ENCODE data around the gene LONRF2. TPM values are rescaled to one million over a fixed set of nuclear protein-coding genes. Genes with fewer than 3 reads are reported as not detected.
"Not testable (repeated sequence)": the region's sequence is repeated elsewhere in the genome, so short reads cannot be mapped to it uniquely, and the experiment has no call there.

LONRF2 gene
- not detected for polyA plus RNA-seq (2012; ENCODE audit: missing spikeins)

DNA sequence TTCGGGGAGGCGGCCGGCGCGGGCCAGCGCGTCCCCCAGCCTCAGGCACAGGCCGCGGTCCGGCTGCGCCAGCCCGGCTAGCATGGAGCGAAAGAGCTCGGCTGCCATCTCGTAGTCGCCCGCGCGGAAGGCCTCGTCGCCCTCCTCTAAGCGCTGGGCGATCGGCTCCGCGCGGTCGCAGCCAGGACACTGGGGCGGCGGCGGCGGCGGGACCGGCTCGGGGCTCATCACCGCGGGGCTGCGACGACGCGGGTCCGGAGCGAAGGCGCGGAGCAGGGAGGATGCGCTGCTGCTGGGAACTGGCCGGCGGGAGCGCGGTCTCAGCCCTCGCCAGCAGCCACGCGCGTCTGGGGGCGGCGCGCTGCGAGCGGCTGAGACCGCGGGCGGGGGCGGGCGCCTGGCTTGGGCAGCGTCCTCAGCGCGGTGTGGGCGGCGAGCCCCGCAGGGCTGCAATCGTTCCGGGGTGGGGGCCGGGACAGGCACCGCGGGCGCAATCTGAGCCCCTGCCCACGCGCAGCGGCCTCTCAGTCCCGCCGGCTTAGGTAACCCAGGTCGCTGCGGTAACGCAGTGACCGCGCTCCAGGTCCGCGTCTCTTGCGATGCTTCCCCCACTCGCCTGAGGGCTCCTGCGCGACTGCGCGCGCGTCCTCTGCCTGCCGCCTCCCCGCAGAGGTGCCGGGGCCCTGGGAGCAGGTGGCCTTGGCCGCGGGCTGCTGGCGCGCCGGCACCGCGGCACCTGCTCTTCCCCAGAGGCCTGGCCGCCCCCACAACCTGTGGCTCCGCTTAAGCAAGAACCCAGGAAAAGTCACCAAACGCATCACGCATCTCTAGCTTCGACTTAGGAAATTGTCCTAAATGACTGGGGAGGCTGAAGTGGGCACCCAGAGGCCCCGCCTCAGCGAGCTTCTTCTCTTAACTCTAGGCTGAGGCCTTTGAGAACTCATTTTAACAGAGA lies at the start of gene LONRF2:
LONRF2 (minus strand) TSS at position 636 of the 955 bp plus-strand sequence; CDS start at position 228, 408 bp downstream.
- DNase-seq (ENCODE audit: insufficient read length) = peak; percentile 13
- no peak for TF ChIP-seq POLR2AphosphoS5 (IDR thresholded peaks at IDR 0.05; ENCODE audit: low read depth, low read length)
- TF ChIP-seq POLR2A (IDR thresholded peaks at IDR 0.05; ENCODE audit: low read depth, low read length) = no peak
- FAIRE-seq = no peak

DNA sequence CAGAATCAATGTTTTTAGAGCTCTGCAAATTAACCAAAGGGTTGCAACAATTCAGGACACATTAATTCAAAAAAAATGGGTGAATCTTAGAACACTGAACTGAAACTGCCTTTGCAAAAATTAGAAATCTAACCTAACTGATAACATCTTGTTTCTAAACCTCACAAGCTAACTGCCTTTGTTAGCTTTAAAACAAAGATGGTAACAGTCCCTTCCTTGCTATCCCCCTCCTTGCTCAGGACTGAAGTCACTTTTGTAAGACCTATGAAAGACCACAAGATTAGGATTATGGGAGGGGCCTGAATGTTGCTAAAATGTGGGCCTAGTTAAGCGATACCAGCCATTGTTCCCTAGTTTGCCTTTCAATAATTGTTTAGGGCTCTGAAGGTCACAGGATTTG lies 44.9 kb upstream of the LONRF2 start:
- no peak for TF ChIP-seq TAF1 (IDR thresholded peaks at IDR 0.05; ENCODE audit: borderline replicate concordance, low read depth, low read length)
- no peak for TF ChIP-seq POLR2A (IDR thresholded peaks at IDR 0.05; ENCODE audit: low read depth, low read length)
- no peak for TF ChIP-seq POLR2AphosphoS5 (IDR thresholded peaks at IDR 0.05; ENCODE audit: low read depth, low read length)
- FAIRE-seq = no peak
- no peak for DNase-seq (ENCODE audit: insufficient read length)

DNA sequence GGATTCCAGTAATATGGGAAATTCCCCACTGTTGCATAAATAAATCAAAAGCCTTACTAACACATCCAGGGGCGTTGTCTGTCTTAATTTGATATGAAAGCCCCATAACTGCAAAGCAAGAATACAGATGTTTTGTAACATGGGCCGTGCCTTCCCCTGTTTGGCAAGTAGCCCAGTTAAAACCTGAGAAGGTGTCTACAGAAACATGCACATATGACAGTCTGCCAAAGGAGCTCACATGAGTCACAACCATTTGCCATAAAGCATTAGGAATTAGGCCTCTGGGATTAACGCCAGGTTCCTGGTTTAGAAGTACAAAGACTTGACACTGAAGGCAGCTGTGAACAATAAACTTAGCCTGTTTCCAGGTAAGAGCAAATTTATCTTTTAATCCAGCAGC lies 43.1 kb upstream of the LONRF2 start:
- DNase-seq (ENCODE audit: insufficient read length) (no peak), FAIRE-seq (no peak)
- no peak for TF ChIP-seq POLR2AphosphoS5 (IDR thresholded peaks at IDR 0.05; ENCODE audit: low read depth, low read length)
- no peak for TF ChIP-seq POLR2A (IDR thresholded peaks at IDR 0.05; ENCODE audit: low read depth, low read length)

DNA sequence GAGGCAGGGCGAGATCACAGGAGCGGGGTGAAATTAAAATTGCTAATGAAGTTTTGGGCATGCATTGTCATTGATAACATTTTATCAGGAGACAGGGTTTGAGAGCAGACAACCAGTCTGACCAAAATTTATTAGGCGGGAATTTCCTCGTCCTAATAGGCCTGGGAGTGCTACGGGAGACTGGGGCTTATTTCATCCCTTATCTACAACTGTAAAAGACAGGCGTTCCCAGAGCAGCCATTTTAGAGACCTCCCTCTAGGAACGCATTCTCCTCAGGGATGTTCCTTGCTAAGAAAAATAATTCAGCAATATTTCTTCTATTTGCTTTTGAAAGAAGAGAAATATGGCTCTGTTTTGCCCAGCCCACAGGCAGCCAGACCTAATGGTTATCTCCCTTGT lies 40.0 kb upstream of the LONRF2 start:
- not testable (repeated sequence) for DNase-seq (ENCODE audit: insufficient read length); FAIRE-seq

DNA sequence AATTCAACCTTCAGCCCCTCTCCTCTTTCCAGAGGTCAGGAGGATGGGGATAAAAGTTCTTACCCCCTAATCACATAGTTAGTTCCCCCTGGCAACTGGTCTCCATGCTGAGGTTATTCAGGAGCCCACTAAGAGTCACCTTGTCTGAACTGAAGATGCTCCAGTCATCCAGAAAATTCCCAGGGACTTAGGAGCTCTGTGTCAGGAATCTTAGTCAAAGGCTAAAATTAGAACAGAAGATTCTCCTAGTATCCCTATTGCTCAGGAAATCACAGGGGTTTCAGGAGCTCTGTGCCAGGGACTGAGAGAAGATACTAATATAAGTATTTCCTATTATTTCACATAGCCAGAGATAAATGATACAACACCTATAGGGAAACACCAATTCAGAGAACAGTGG lies 37.3 kb upstream of the LONRF2 start:
- TF ChIP-seq POLR2A (IDR thresholded peaks at IDR 0.05; ENCODE audit: low read depth, low read length) (no peak), TAF1 (IDR thresholded peaks at IDR 0.05; ENCODE audit: borderline replicate concordance, low read depth, low read length) (no peak), POLR2AphosphoS5 (IDR thresholded peaks at IDR 0.05; ENCODE audit: low read depth, low read length) (no peak)
- FAIRE-seq = no peak
- no peak for DNase-seq (ENCODE audit: insufficient read length)

DNA sequence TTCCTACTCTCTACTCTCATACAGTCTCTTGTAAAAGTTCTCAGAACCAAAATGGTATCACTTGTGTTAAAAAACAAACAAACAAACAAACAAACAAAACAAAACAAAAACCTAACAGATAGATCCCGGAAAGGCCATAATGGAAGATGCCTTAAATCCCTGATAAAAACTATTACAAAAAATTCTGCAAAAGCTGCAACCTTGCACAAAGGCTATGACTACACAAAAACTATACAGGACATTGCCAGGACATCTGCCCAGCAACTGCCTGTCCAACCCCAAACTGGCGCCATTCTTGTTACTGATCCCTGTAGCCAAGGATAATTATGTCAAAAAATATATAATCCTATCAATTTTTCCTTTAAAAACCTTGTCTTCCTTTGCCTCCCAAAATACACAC lies 36.3 kb upstream of the LONRF2 start:
- DNase-seq (ENCODE audit: insufficient read length) = no peak
- TF ChIP-seq POLR2A (IDR thresholded peaks at IDR 0.05; ENCODE audit: low read depth, low read length) (no peak), TAF1 (IDR thresholded peaks at IDR 0.05; ENCODE audit: borderline replicate concordance, low read depth, low read length) (no peak), POLR2AphosphoS5 (IDR thresholded peaks at IDR 0.05; ENCODE audit: low read depth, low read length) (no peak)
- FAIRE-seq = no peak

DNA sequence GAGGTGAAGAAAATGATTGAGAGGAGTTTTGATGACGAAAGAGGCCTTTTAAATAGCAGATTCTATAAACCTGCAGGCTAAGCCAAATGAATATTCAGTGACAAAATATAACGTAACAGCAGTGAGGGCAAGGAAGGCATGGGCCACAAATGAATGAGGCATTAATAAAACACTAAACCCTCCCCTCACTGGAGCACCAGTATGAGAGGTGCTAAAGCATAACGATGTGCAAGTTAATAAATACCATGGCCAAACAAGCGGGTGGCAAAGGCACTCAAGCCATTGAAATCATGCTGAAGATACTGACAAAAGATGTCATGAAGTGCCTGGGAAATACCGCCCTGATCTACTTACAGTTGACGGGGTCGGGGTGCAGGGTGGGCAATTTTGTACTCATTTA lies 30.2 kb upstream of the LONRF2 start:
- FAIRE-seq (no peak), DNase-seq (ENCODE audit: insufficient read length) (no peak)
- no peak for TF ChIP-seq POLR2A (IDR thresholded peaks at IDR 0.05; ENCODE audit: low read depth, low read length)
- TF ChIP-seq TAF1 (IDR thresholded peaks at IDR 0.05; ENCODE audit: borderline replicate concordance, low read depth, low read length) = no peak
- no peak for TF ChIP-seq POLR2AphosphoS5 (IDR thresholded peaks at IDR 0.05; ENCODE audit: low read depth, low read length)

DNA sequence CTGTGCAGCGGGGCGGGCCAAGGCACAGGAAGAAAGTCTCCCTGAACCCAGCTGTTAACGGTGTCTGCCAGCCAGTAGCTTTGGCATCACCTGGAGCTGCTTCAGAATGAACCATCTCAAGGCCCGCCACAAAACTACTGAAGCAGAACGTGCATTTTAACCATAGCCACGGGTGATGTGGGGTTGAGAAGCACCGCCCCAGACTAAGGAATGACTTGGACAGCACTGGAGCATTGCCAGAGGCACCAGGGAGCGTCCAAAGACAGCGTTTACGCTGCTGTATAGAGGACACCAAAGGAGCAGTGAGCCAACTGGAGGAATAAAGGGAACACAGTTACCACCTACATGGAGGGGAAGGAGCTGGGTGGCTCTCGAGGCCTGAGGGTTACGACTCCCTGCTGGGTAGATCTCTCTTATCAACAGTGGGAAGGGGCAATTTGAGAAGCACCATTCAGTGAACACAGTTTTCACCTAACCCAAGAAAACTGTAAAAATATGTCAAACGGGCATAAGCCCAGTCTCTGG lies 28.4 kb upstream of the LONRF2 start:
- DNase-seq (ENCODE audit: insufficient read length) (no peak), FAIRE-seq (no peak)
- TF ChIP-seq TAF1 (IDR thresholded peaks at IDR 0.05; ENCODE audit: borderline replicate concordance, low read depth, low read length) (no peak), POLR2AphosphoS5 (IDR thresholded peaks at IDR 0.05; ENCODE audit: low read depth, low read length) (no peak)

DNA sequence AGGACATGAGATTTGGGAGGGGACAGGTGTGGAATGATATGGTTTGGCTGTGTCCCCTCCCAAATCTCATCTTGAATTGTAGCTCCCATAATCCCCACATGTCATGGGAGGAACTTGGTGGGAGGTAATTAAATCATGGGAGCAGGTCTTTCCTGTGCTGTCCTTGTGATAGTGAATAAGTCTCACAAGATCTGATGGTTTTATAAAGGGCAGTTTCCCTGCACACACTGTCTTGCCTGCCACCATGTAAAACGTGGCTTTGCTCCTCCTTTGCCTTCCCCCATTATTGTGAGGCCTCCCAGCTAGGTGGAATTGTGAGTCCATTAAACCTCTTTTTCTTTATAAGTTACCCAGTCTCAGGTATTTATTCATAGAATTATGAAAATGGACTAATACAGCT lies 22.8 kb upstream of the LONRF2 start:
- DNase-seq (ENCODE audit: insufficient read length); FAIRE-seq: not testable (repeated sequence)

DNA sequence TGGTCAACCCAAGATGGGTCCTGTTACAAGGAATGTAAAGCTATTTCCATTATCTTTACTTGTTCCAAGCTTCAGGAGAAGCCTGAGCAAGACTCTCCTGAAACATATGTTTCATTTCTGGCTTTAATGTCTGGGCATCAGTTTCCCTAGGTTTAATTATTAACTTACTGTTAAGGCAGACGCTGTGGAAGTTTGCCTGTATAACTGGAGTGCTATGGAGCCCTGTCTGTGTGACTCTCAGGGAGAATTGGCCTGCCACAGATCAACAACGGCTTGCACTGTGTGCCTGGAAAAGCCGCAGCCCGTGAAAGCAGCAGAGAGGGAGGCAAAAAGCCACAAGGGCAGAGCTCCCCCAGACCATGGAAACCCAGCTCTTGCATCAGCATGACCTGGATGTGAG lies 22.1 kb upstream of the LONRF2 start:
- no peak for FAIRE-seq
- TF ChIP-seq POLR2AphosphoS5 (IDR thresholded peaks at IDR 0.05; ENCODE audit: low read depth, low read length) = no peak
- DNase-seq (ENCODE audit: insufficient read length) = no peak

DNA sequence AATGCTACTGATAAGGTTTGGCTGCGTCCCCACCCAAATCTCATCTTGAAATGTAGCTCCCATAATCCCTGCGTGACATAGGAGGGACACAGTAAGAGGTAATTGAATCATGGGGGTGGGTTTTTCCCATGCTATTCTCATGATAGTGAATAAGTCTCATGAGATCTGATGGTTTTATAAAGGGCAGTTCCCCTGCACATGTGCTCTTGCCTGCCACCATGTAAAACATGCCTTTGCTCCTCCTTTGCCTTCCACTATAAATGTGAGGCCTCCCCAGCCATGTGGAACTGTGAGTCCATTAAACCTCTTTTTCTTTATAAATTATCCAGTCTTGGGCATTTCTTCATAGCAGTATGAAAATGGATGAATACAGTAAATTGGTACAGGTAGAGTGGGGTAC lies 20.2 kb upstream of the LONRF2 start:
- FAIRE-seq; DNase-seq (ENCODE audit: insufficient read length): not testable (repeated sequence)

DNA sequence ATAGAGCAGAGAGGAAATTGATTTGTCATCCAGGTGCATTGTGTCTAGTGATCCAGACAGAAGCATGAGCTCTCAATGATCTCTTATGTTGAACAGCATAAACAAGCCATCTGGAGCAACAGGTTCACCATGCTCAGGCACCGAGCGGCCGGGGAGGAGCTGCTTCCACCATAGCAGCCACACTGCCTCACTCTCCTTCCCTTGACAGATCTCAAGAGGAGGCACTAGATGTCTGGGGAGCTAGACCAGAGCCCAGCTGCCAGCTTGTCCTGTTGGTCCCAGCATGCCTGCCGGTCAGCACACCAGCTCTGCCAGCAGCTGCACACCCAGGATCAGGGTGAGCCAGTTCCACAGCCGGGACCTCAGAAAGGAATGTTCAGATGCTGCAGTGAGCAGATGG lies 17.5 kb upstream of the LONRF2 start:
- DNase-seq (ENCODE audit: insufficient read length) (no peak), FAIRE-seq (no peak)

DNA sequence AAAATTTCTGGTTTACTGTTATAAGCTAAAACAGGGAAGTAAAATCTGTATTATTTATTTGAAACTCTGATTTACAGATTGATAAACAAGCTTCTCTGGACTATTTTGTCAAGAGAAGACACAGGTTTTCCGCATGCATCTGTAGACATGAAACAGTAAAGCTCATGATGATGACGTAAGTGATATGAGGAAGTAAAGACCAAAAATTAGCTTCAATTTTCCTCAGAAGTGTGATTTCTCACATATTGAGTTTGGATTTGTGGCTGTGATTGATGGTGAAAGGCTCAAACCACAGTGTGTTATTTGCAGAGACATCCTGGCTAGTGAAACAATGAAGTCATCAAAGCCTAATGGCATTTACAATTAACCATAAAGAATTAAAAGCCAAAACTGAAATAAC lies 12.6 kb upstream of the LONRF2 start:
- no peak for DNase-seq (ENCODE audit: insufficient read length)
- TF ChIP-seq POLR2A (IDR thresholded peaks at IDR 0.05; ENCODE audit: low read depth, low read length) (no peak), TAF1 (IDR thresholded peaks at IDR 0.05; ENCODE audit: borderline replicate concordance, low read depth, low read length) (no peak), POLR2AphosphoS5 (IDR thresholded peaks at IDR 0.05; ENCODE audit: low read depth, low read length) (no peak)
- FAIRE-seq = no peak

More for the DNA sequence above, 17.5 kb upstream of the LONRF2 start:
- TF ChIP-seq TAF1 (IDR thresholded peaks at IDR 0.05; ENCODE audit: borderline replicate concordance, low read depth, low read length) (no peak), POLR2AphosphoS5 (IDR thresholded peaks at IDR 0.05; ENCODE audit: low read depth, low read length) (no peak), POLR2A (IDR thresholded peaks at IDR 0.05; ENCODE audit: low read depth, low read length) (no peak)

Data from GM12892 (cell line).